HCT116 (cell line): ENCODE results near the gene TRIM9. TPM values are rescaled to one million over a fixed set of nuclear protein-coding genes. Genes with fewer than 3 reads are reported as not detected.

Experiments
- ATAC-seq: fragments of 200-7000 bp; cut with Tn5 transposase; 2 replicates; pipeline ENCODE4 v1.9.1; 2020; ENCODE audit warnings: mild to moderate bottlenecking, moderate library complexity
- BruUV-seq: library from RNA; stranded (reverse); fragments of 400-500 nt; replicated peaks from 2 replicates; lab custom pipeline; 2021; lab: Mats Ljungman, UMichigan
- CTCF ChIA-PET: fragments of 300-600 bp; sonication (Branson Sonifier 250); formaldehyde crosslinking; loops from one replicate; lab custom pipeline; 2021; ENCODE audit warnings: antibody characterized with exemption; lab: Charles Lee
- POLR2A ChIA-PET: fragments of 300-600, 350-600 bp; sonication (Branson Sonifier 250); formaldehyde crosslinking; loops from one replicate; lab custom pipeline; 2021; ENCODE audit warnings: antibody characterized with exemption; lab: Charles Lee
- RAD21 ChIA-PET, 2 experiments: fragments of 300-600 bp; sonication (Branson Sonifier 250); formaldehyde crosslinking; loops; one replicate each; lab custom pipeline; 2023; ENCODE audit warnings: low total read pairs in 2 of 2; ENCODE audit not compliant: uncharacterized antibody in 2 of 2, unreplicated experiment in 2 of 2, low non-redundant PET in 1 of 2; lab: Charles Lee
- DNase-seq: peaks from one replicate; pipeline ENCODE4 v3.0.0-alpha.2; 2010; ENCODE audit warnings: low read depth, low spot score
- H2AFZ ChIP-seq: fragments of 200-600 bp; shearing (Covaris generic), sonication (generic); 2 replicates; pipeline ENCODE4 v1.6.1; 2017; ENCODE audit warnings: low read depth, mixed run types, mixed read lengths, antibody characterized with exemption, low read length; ENCODE audit not compliant: poor library complexity, severe bottlenecking
- H3K27ac ChIP-seq: 2 replicates; pipeline ENCODE4 v1.5.1; 2012; ENCODE audit warnings: low read depth, low read length
- H3K27me3 ChIP-seq: fragments of 200-600 bp; sonication (generic); 2 replicates; pipeline ENCODE4 v1.6.1; 2016; ENCODE audit warnings: mixed run types, low read length, mixed read lengths; ENCODE audit not compliant: insufficient read depth
- H3K36me3 ChIP-seq, 2 experiments: fragments of 200-500 bp in 1 of 2; fragments of 200-600 bp in 1 of 2; sonication (Bioruptor generic) in 1 of 2; sonication (generic) in 1 of 2; 2 replicates each; pipeline versions ENCODE4 v1.5.1 to v1.6.1; 2014 to 2016; ENCODE audit warnings: low read length in 2 of 2, inconsistent platforms in 1 of 2, mixed read lengths in 1 of 2, mixed run types in 1 of 2; ENCODE audit not compliant: insufficient read depth in 2 of 2, control insufficient read depth in 1 of 2
- H3K4me1 ChIP-seq, 2 experiments: fragments of 200-600 bp in 1 of 2; sonication (generic) in 1 of 2; 2 replicates each; pipeline versions ENCODE4 v1.5.1 to v1.6.1; 2012 to 2017; ENCODE audit warnings: low read length in 2 of 2, inconsistent platforms in 1 of 2, mild to moderate bottlenecking in 1 of 2, mixed read lengths in 1 of 2, mixed run types in 1 of 2, moderate library complexity in 1 of 2; ENCODE audit not compliant: insufficient read depth in 2 of 2, control insufficient read depth in 1 of 2
- H3K4me2 ChIP-seq: fragments of 200-600 bp; sonication (generic); 2 replicates; pipeline ENCODE4 v1.6.1; 2017; ENCODE audit warnings: mixed run types, low read length, mixed read lengths
- H3K4me3 ChIP-seq, 2 experiments: fragments of 200-600 bp in 1 of 2; sonication (generic) in 1 of 2; replicated peaks in 1 of 2; 2 replicates each; pipeline ENCODE4 v1.5.1; 2011 to 2016; ENCODE audit warnings: low read length in 2 of 2, control low read depth in 1 of 2, low read depth in 1 of 2, mild to moderate bottlenecking in 1 of 2, mixed read lengths in 1 of 2, mixed run types in 1 of 2
- H3K79me2 ChIP-seq: fragments of 200-600 bp; sonication (generic); 2 replicates; pipeline ENCODE4 v1.6.1; 2017; ENCODE audit warnings: mild to moderate bottlenecking, mixed run types, low read length, moderate library complexity, mixed read lengths; ENCODE audit not compliant: insufficient read depth
- H3K9ac ChIP-seq: fragments of 200-600 bp; sonication (generic); 2 replicates; pipeline ENCODE4 v1.6.1; 2016; ENCODE audit warnings: low read length, mixed read lengths
- H3K9me2 ChIP-seq: fragments of 200-600 bp; sonication (generic), shearing (Covaris generic); 2 replicates; pipeline ENCODE4 v1.6.1; 2017; ENCODE audit warnings: mixed run types, mild to moderate bottlenecking, moderate library complexity; ENCODE audit not compliant: insufficient read depth
- H3K9me3 ChIP-seq, 2 experiments: fragments of 200-500 bp in 1 of 2; fragments of 200-600 bp in 1 of 2; sonication (Bioruptor generic) in 1 of 2; sonication (generic) in 1 of 2; 2 replicates each; pipeline ENCODE4 v1.6.1; 2014 to 2017; ENCODE audit warnings: low read length in 2 of 2, mixed read lengths in 2 of 2, inconsistent platforms in 1 of 2, low read depth in 1 of 2, mild to moderate bottlenecking in 1 of 2, mixed run types in 1 of 2, moderate library complexity in 1 of 2; ENCODE audit not compliant: control insufficient read depth in 1 of 2, insufficient read depth in 1 of 2
- H4K20me1 ChIP-seq: fragments of 200-600 bp; sonication (generic), shearing (Covaris generic); 2 replicates; pipeline ENCODE4 v1.6.1; 2017; ENCODE audit warnings: mixed run types, mild to moderate bottlenecking, moderate library complexity; ENCODE audit not compliant: insufficient read depth
- ATF3 ChIP-seq: IDR thresholded peaks from 2 replicates; pipeline ENCODE4 v1.6.1; 2012
- CEBPB ChIP-seq: IDR thresholded peaks from 2 replicates; pipeline ENCODE4 v1.6.1; 2012; ENCODE audit warnings: low read depth
- ELF1 ChIP-seq: IDR thresholded peaks from 2 replicates; pipeline ENCODE4 v1.6.1; 2012; ENCODE audit warnings: low read depth, borderline replicate concordance
- EZH2 ChIP-seq: fragments of 200-600 bp; sonication (generic); IDR thresholded peaks from 2 replicates; pipeline ENCODE4 v1.6.1; 2017; ENCODE audit warnings: antibody characterized with exemption, mixed run types
- FOSL1 ChIP-seq: IDR thresholded peaks from 2 replicates; pipeline ENCODE4 v1.6.1; 2012; ENCODE audit warnings: low read depth
- JUND ChIP-seq: IDR thresholded peaks from 2 replicates; pipeline ENCODE4 v1.6.1; 2012
- MAX ChIP-seq: IDR thresholded peaks from 2 replicates; pipeline ENCODE4 v1.6.1; 2012
- POLR2A ChIP-seq: IDR thresholded peaks from 2 replicates; pipeline ENCODE4 v1.7.0; 2011; ENCODE audit warnings: borderline replicate concordance; ENCODE audit not compliant: insufficient read depth, insufficient read length; ENCODE audit errors: extremely low read depth
- RAD21 ChIP-seq: IDR thresholded peaks from 2 replicates; pipeline ENCODE4 v1.6.1; 2012; ENCODE audit warnings: low read depth, mild to moderate bottlenecking
- REST ChIP-seq: IDR thresholded peaks from 2 replicates; pipeline ENCODE4 v1.6.1; 2012; ENCODE audit warnings: low read depth
- SP1 ChIP-seq: IDR thresholded peaks from 2 replicates; pipeline ENCODE4 v1.6.1; 2012; ENCODE audit warnings: low read depth
- SRF ChIP-seq: IDR thresholded peaks from 2 replicates; pipeline ENCODE4 v1.6.1; 2012; ENCODE audit warnings: low read depth
- TCF7L2 ChIP-seq: IDR thresholded peaks from 2 replicates; pipeline ENCODE4 v1.7.0; 2011; ENCODE audit warnings: borderline replicate concordance, inconsistent platforms; ENCODE audit not compliant: insufficient read depth, insufficient read length; ENCODE audit errors: extremely low read depth
- YY1 ChIP-seq: IDR thresholded peaks from 2 replicates; pipeline ENCODE4 v1.6.1; 2011; ENCODE audit warnings: low read length, low read depth, moderate library complexity, mild to moderate bottlenecking; ENCODE audit not compliant: insufficient replicate concordance; ENCODE audit errors: extremely low read depth
- ZBTB33 ChIP-seq: IDR thresholded peaks from 2 replicates; pipeline ENCODE4 v1.6.1; 2011; ENCODE audit warnings: mild to moderate bottlenecking, low read length, moderate library complexity; ENCODE audit not compliant: insufficient replicate concordance; ENCODE audit errors: extremely low read depth
- ZNF274 ChIP-seq: fragments of 200-500 bp; sonication (Bioruptor generic); IDR thresholded peaks from 2 replicates; pipeline ENCODE4 v1.6.1; 2014; ENCODE audit warnings: mild to moderate bottlenecking, low read depth, low read length, inconsistent platforms
- intact Hi-C: fragments of 100-400 bp; cut with micrococcal nuclease; formaldehyde crosslinking; loops from 2 replicates; pipeline ENCODE4 v1.10.0; 2022
- total RNA-seq: library from RNA; stranded (reverse); gene quantifications from one replicate; pipeline ENCODE4 v1.2.1, GENCODE V29; 2021; ENCODE audit not compliant: unreplicated experiment

TRIM9 gene
- total RNA-seq, 1 experiment from 2014 or later = 4.6 TPM

- intact Hi-C loops = no loop called here
- ATAC-seq (no peak), DNase-seq (no peak)
- Histone ChIP-seq H3K4me2 (no peak overlapping the region), H3K27ac (no peak overlapping the region), H3K36me3 (no peaks in the 10 kb centered on the region), H3K79me2 (no peaks in the 10 kb centered on the region), H3K9ac (no peak overlapping the region), H4K20me1 (no peaks in the 10 kb centered on the region), H3K4me3 (no peak overlapping the region), H3K9me3 (no peaks in the 10 kb centered on the region), H2AFZ (no peak overlapping the region), H3K27me3 (no peaks in the 10 kb centered on the region), H3K4me1 (no peaks in the 10 kb centered on the region), H3K9me2 (no peaks in the 10 kb centered on the region)
- ChIA-PET CTCF (no interaction called here), RAD21 (no interaction called here), POLR2A (no interaction called here)
- TF ChIP-seq POLR2A (no peak), CEBPB (no peak), ZNF274 (no peak)
- BruUV-seq = no TSS peak
Observed at GRCh38 chr14:51014625-51015024, 80.3 kb downstream of the TRIM9 start.

GRCh38 chr14:51014086-51014485 lies 80.8 kb downstream of the TRIM9 start:
- no peak overlapping the region for H3K4me2 ChIP-seq
- DNase-seq = no peak
- ATAC-seq = no peak
- H2AFZ ChIP-seq = no peak overlapping the region
- ChIA-PET RAD21 (no interaction called here), CTCF (no interaction called here), POLR2A (no interaction called here)
- no peaks in the 10 kb centered on the region for H3K79me2 ChIP-seq
- TF ChIP-seq POLR2A (no peak), FOSL1 (no peak), EZH2 (no peak), MAX (no peak), ZBTB33 (no peak), YY1 (no peak), TCF7L2 (no peak), REST (no peak), SP1 (no peak), JUND (no peak), SRF (no peak), RAD21 (no peak), ELF1 (no peak), ATF3 (no peak)
- H3K9ac ChIP-seq = no peak overlapping the region
- H3K27ac ChIP-seq = no peak overlapping the region
- intact Hi-C loops = no loop called here
- H3K9me2 ChIP-seq = no peaks in the 10 kb centered on the region
- no peaks in the 10 kb centered on the region for H3K4me1 ChIP-seq
- no peaks in the 10 kb centered on the region for H3K27me3 ChIP-seq
- BruUV-seq = no TSS peak
- H3K4me3 ChIP-seq = no peak overlapping the region
- no peaks in the 10 kb centered on the region for H4K20me1 ChIP-seq
- no peaks in the 10 kb centered on the region for H3K36me3 ChIP-seq
- H3K9me3 ChIP-seq = no peaks in the 10 kb centered on the region
